ENCODE results near the gene PPIE. TPM values are rescaled to one million over a fixed set of nuclear protein-coding genes. Genes with fewer than 3 reads are reported as not detected.

PPIE gene
- total RNA-seq, 2 donors from 2014 or later, result 57.2 to 60.2 TPM

DNA sequence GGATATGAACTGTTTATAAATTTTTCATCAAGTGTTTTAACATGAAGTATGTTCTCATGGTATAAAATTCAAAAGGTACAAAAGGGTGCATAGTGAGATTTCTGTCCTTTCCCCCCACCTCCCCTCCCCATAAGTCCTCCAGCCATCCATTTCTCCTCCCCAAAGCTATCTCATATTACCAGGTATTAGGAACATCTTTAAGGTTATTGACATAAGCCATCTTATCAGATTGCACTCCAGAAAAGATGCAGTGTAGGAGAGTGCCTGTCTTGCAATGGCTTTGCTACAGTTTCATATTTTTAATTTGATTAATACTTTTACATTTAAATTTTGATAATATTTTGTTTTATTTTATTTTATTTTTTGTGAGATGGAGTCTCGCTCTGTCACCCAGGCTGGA lies 33.9 kb upstream of the PPIE start:
- Histone ChIP-seq H3K4me3 (no peak overlapping the region), H3K27me3 (replicated peaks; ENCODE audit: insufficient read depth) (no peaks in the 10 kb centered on the region), H3K27ac (no peak overlapping the region), H3K36me3 (no peaks in the 10 kb centered on the region), H3K4me1 (replicated peaks) (no peaks in the 10 kb centered on the region), H3K9me3 (no peaks in the 10 kb centered on the region)
- DNase-seq (ENCODE audit: low spot score), result no peak
- intact Hi-C loops (cut with DNase I), result no loop called here
- TF ChIP-seq POLR2AphosphoS5 (IDR thresholded peaks at IDR 0.05), result no peak
- TF ChIP-seq CTCF (IDR thresholded peaks at IDR 0.05), result no peak
- TF ChIP-seq POLR2A (IDR thresholded peaks at IDR 0.05), result no peak
- WGBS, result 100% methylated on average over 1 of the region's 1 CpG

DNA sequence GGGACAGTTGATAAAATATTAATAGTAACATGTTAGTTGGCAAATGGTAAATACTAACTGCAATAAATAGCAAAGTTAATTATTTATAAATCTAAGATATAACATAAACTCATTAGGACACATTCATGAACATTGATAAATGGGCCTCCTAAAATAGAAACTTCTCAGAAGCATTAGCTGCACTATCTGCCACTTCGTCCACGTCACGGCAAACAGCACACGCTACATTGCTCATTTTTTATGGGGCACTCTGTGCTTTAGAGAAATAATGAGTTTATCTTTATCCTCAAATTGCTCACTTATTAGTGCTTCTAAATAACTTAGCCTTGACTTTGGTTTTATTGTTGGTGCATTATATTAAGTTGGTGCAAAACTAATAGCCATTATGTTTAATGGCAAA lies 31.2 kb upstream of the PPIE start:
- no peaks in the 10 kb centered on the region for H3K36me3 ChIP-seq
- H3K4me1 ChIP-seq (replicated peaks), result no peaks in the 10 kb centered on the region
- no peaks in the 10 kb centered on the region for H3K9me3 ChIP-seq
- H3K27ac ChIP-seq, result no peak overlapping the region
- no peak for DNase-seq (ENCODE audit: low spot score)
- WGBS, result 63% methylated on average over 4 of the region's 4 CpGs
- intact Hi-C loops (cut with DNase I), result no loop called here
- no peak overlapping the region for H3K4me3 ChIP-seq
- H3K27me3 ChIP-seq (replicated peaks; ENCODE audit: insufficient read depth), result no peaks in the 10 kb centered on the region
- TF ChIP-seq POLR2A (IDR thresholded peaks at IDR 0.05), result no peak
- no peak for TF ChIP-seq POLR2AphosphoS5 (IDR thresholded peaks at IDR 0.05)
- no peak for TF ChIP-seq CTCF (IDR thresholded peaks at IDR 0.05)

DNA sequence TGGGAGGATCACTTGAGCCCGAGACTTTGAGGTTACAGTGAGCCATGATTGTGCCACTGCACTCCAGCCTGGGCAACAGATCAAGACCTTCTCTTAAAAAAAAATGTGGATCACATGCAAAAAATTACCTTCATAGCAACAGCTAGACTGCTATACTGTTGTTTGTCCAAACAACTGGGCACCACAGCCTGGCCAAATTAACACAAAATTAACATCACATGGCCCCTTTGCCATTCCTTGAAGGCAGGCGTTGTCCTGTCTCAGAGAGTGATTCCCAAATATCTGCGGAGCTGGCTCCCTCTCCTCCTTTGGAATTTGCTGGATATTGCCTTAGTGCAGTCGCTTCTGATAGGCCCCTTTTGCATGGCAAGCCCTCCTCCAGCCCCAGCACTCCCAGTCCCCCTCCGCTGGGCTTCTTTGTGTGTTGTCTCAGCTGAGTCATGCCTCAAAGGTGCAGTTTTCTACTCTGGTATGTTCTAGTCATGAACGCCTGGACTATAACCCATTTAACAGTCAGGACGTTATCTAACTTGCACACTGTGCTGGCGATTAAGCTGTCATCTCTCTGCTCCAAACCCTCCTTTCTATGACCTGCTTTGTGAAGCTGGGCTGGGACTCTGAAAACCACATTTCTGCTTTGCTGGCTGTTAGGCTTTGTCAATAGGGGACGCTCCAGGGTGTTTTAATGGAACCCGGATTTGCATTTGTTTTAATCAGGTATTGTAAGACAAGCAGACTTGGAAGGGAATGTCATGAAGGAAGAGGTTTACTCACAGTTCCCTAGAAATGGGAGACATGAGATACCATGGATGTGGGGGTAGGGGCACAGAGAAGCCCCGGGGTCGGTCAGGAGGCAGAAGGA lies 27.3 kb upstream of the PPIE start:
- Histone ChIP-seq H3K9me3 (no peaks in the 10 kb centered on the region), H3K4me1 (replicated peaks) (no peaks in the 10 kb centered on the region), H3K27ac (no peak overlapping the region), H3K4me3 (no peak overlapping the region), H3K36me3 (no peaks in the 10 kb centered on the region), H3K27me3 (replicated peaks; ENCODE audit: insufficient read depth) (no peaks in the 10 kb centered on the region)
- DNase-seq (ENCODE audit: low spot score), result no peak
- intact Hi-C loops (cut with DNase I), result no loop called here
- 68% methylated on average over 12 of the region's 12 CpGs for WGBS
- no peak for TF ChIP-seq POLR2A (IDR thresholded peaks at IDR 0.05)
- no peak for TF ChIP-seq CTCF (IDR thresholded peaks at IDR 0.05)
- TF ChIP-seq POLR2AphosphoS5 (IDR thresholded peaks at IDR 0.05), result no peak

GRCh38 chr1:39711966-39712340 lies 26.7 kb upstream of the PPIE start:
- Histone ChIP-seq H3K9me3 (no peaks in the 10 kb centered on the region), H3K27me3 (replicated peaks; ENCODE audit: insufficient read depth) (no peaks in the 10 kb centered on the region), H3K4me3 (no peak overlapping the region), H3K36me3 (no peaks in the 10 kb centered on the region), H3K27ac (no peak overlapping the region), H3K4me1 (replicated peaks) (no peaks in the 10 kb centered on the region)
- no peak for DNase-seq (ENCODE audit: low spot score)
- WGBS, result 83% methylated on average over 6 of the region's 6 CpGs
- intact Hi-C loops (cut with DNase I), result no loop called here
- no peak for TF ChIP-seq POLR2A (IDR thresholded peaks at IDR 0.05)
- no peak for TF ChIP-seq POLR2AphosphoS5 (IDR thresholded peaks at IDR 0.05)
- no peak for TF ChIP-seq CTCF (IDR thresholded peaks at IDR 0.05)

GRCh38 chr1:39713557-39713956 lies 25.1 kb upstream of the PPIE start:
- DNase-seq (ENCODE audit: low spot score), result no peak
- WGBS, result 89% methylated on average over 5 of the region's 5 CpGs
- TF ChIP-seq POLR2A (IDR thresholded peaks at IDR 0.05) (no peak), CTCF (IDR thresholded peaks at IDR 0.05) (no peak), POLR2AphosphoS5 (IDR thresholded peaks at IDR 0.05) (no peak)
- H3K27ac ChIP-seq, result no peak overlapping the region
- no peaks in the 10 kb centered on the region for H3K27me3 ChIP-seq (replicated peaks; ENCODE audit: insufficient read depth)
- H3K4me3 ChIP-seq, result no peak overlapping the region
- no peaks in the 10 kb centered on the region for H3K9me3 ChIP-seq
- H3K36me3 ChIP-seq, result no peaks in the 10 kb centered on the region
- intact Hi-C loops (cut with DNase I), result no loop called here
- H3K4me1 ChIP-seq (replicated peaks), result no peaks in the 10 kb centered on the region

Measured in prostate gland (tissue), 2 donors.